Breast epithelium (tissue), 3 donors: ENCODE measurements around the gene PRRX2.

Source experiments
- POLR2A ChIP-seq: fragments of 450-650 bp; IDR thresholded peaks from one replicate; pipeline ENCODE4 v1.6.1; 2016; ENCODE audit warnings: antibody characterized with exemption, mild to moderate bottlenecking, moderate library complexity
- POLR2AphosphoS5 ChIP-seq, 3 donors: sonication (generic); formaldehyde crosslinking; IDR thresholded peaks; one replicate each; pipeline ENCODE4 v1.6.1; 2017; ENCODE audit warnings: antibody characterized with exemption in 3 of 3
- TF ChIP-seq, protein P1 (sequence below), 3 donors: fragments of 450-650 bp; IDR thresholded peaks; one replicate each; pipeline ENCODE4 v1.5.1; 2016 to 2017; ENCODE audit warnings: antibody characterized with exemption in 3 of 3, mild to moderate bottlenecking in 3 of 3, moderate library complexity in 3 of 3

- no peak for TF ChIP-seq POLR2A
- TF ChIP-seq, protein P1, sequence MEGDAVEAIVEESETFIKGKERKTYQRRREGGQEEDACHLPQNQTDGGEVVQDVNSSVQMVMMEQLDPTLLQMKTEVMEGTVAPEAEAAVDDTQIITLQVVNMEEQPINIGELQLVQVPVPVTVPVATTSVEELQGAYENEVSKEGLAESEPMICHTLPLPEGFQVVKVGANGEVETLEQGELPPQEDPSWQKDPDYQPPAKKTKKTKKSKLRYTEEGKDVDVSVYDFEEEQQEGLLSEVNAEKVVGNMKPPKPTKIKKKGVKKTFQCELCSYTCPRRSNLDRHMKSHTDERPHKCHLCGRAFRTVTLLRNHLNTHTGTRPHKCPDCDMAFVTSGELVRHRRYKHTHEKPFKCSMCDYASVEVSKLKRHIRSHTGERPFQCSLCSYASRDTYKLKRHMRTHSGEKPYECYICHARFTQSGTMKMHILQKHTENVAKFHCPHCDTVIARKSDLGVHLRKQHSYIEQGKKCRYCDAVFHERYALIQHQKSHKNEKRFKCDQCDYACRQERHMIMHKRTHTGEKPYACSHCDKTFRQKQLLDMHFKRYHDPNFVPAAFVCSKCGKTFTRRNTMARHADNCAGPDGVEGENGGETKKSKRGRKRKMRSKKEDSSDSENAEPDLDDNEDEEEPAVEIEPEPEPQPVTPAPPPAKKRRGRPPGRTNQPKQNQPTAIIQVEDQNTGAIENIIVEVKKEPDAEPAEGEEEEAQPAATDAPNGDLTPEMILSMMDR (IDR thresholded peaks at IDR 0.05) = no peak
- TF ChIP-seq POLR2AphosphoS5 (IDR thresholded peaks at IDR 0.05) = no peak
Measured at GRCh38 chr9:129718647-129719046, 53.2 kb downstream of the PRRX2 start.
